Stimulated activated CD4-positive, alpha-beta T cell treated with anti-CD3 and anti-CD28 coated beads, Interleukin-1b, Interleukin-23, amount 100 ng/mL, for 1 hour (primary cell): ENCODE results near the gene INAVA.
A peak's percentile ranks its signal among the peaks of the same experiment; 100 is the strongest.
"Not testable (repeated sequence)": the region's sequence is repeated elsewhere in the genome, so short reads cannot be mapped to it uniquely, and the experiment has no call there.

Experiments used
- DNase-seq, 2 donors: peaks; one replicate each; pipeline ENCODE4 v3.0.0-alpha.2; 2020; ENCODE audit warnings: low read depth in 2 of 2

The INAVA gene

GRCh38 chr1:200899451-200899915 lies 4.8 kb downstream of the INAVA start:
- no peak for DNase-seq

GRCh38 chr1:200899954-200900867 lies 5.5 kb downstream of the INAVA start:
- DNase-seq: no peak

- DNase-seq: no peak
Measured at GRCh38 chr1:200900877-200901276, 6.2 kb downstream of the INAVA start.

- no peak for DNase-seq
Measured at GRCh38 chr1:200901350-200901749, 6.7 kb downstream of the INAVA start.

DNA sequence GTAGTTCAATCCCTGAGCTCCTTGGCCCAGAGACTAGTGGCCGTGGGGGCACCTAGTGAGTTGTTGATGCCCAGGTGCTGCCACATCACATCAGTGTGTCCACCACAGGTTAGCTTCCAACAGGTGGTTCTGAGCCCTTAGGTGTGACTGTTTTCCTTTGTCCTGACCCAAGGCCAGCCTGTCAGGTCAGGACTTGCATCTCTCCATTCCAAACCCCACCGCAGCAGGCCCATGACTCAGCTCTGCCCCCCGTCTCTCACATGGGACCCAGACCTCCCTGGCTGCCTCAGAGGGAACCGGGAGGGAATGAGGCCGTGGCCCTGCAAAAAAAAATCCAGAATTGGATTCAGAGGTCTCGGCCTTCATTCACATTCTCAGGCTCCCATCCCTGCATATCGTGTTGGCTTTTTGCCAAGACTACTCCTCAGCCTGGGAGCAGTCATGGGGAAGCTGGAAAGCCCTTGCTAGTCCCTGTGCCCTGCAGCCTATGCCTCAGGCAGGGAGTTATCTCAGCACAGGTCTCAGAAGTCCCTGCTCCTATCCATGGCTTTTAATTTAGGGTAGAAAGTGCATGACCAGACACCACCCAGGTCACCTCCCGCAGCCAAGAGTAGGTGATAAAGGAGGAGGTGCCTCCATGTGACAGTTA lies 7.2 kb downstream of the INAVA start:
- DNase-seq: no peak

- DNase-seq: no peak
Measured at GRCh38 chr1:200903793-200904192, 9.1 kb downstream of the INAVA start.

DNA sequence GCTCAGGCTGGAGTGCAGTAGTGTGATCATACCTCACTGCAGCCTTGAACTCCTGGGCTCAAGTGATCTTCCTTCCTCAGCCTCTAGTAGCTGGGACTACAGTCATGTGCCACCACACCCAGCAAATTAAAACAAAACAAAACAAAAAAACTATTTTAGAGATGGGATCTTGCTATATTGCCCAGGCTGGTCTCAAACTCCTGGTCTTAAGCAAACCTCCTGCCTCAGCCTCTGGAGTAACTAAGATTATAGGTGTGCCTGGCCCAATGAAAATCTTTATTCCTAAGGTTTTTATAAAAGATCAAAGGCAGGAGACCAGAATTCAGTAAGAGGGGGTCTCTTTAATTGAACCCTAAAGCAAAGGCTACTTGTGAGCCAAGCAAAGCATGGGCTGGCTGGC lies 10.1 kb downstream of the INAVA start:
- no peak for DNase-seq

DNA sequence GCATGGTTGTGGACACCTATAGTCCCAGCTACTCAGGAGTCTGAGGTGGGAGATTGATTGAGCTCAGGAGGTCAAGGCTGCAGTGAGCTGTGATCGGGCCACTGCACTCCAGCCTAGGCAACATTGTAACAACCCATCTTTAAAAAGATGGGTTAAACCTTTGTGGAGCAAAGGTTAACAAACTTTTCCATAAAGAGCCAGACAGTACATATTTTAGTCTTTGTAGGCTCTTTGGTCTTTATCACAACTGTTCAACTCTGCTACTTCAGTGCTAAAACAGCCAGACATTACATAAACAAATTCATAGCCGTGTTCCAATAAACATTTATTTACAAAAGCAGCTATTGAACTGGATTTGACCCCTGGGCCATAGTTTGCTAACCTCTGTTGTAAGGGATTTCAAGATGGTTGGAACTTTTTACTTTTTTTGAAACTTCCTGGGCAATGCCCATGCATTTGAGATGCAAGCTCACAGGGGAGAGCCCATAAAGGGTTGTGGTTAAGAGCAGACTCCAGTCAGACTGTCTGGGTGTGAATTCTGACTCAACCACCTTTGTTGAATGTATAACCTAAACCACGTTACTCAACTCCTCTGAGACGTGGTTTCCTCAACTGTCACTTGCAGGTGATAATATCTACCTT lies 10.8 kb downstream of the INAVA start:
- peak in 1 of 2 donors; percentile 8 for DNase-seq

DNA sequence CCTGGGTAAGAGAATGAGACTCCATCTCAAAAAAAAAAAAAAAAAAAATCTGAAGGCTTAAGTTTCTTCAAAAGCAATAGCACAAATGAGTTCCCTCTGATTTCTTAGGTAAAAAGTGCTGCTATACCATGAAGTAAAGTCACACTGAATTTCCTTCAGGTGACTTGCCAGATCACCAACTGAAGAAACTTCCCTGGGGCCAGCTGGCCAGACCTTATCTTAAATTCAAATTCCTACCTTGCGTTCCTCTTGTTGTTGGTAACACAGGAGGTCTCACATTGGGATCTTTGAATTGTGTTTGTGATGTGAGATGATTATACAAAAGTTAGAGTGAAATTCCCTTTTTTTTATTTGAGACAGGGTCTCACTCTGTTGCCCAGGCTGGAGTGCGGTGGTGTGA lies 11.8 kb downstream of the INAVA start:
- DNase-seq: no peak

- no peak for DNase-seq
Measured at GRCh38 chr1:200907611-200908097, 13.0 kb downstream of the INAVA start.

DNA sequence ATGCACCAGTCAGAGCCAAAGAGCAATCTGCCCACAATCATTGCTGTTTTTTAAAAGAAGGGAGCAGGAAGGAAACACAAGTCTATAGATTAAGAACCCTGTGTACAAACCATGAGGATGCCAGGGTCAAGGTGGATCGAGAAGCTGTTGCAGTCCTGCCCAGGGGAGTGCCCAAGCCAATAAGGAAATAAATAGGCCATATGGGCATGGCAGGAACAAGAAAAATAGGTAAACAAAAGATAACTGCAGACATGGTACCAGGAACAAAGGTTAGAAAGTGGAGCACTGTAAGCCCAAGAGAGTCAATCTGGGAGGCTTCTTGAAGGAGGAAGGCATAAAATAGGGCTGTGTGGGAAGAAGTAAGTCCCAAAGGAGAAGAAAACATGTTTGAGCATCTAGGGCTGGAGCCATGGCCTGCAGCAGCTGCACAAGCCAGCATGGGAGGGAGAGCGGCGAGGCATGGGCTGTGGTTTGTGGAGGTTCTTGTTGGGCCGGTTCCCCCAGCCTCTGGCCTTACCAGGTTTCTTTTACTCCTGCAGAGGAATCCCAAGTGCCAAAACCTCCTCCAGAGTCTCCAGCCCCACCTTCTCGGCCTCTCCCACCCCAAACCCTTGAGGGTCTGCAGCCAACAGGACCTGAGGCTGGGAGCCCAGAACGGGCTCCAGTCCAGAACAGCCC lies 13.6 kb downstream of the INAVA start:
- DNase-seq: no peak

- DNase-seq: no peak
Measured at GRCh38 chr1:200909071-200909470, 14.4 kb downstream of the INAVA start.

- no peak for DNase-seq
Measured at GRCh38 chr1:200909757-200910239, 15.1 kb downstream of the INAVA start.

DNA sequence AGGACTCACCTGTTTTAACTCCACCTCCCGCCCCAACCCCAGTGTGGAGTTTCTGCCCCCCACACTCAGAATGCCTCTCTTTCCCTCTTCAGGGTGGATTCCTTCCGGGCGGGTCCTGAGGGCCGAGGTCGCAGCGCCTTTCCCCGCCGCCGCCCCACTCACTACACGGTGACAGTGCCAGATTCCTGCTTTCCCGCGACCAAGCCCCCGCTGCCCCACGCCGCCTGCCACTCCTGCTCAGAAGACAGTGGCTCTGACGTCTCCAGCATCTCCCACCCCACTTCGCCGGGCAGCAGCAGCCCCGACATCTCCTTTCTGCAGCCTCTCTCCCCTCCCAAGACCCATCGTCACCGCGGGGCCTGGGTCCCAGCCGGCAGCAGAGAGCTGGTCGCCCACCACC lies 16.7 kb downstream of the INAVA start:
- DNase-seq: no peak

DNA sequence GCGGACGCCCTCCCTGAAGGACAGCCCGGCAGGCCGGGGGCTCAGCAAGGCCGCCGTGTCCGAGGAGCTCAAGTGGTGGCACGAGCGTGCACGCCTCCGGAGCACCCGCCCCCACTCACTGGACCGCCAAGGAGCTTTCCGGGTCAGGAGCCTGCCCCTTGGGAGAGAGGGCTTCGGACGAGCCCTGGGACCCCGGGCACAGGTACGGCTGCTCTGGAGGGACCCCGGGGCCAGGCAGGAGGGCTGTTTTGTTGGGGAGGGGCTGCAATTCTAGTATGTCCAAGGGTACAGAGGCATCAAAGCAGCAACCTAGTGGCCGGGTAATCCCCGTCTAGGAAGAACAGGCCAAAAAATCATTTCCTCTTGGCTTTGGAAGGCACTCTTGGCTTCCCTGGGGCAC lies 17.2 kb downstream of the INAVA start:
- not testable (repeated sequence) for DNase-seq

DNA sequence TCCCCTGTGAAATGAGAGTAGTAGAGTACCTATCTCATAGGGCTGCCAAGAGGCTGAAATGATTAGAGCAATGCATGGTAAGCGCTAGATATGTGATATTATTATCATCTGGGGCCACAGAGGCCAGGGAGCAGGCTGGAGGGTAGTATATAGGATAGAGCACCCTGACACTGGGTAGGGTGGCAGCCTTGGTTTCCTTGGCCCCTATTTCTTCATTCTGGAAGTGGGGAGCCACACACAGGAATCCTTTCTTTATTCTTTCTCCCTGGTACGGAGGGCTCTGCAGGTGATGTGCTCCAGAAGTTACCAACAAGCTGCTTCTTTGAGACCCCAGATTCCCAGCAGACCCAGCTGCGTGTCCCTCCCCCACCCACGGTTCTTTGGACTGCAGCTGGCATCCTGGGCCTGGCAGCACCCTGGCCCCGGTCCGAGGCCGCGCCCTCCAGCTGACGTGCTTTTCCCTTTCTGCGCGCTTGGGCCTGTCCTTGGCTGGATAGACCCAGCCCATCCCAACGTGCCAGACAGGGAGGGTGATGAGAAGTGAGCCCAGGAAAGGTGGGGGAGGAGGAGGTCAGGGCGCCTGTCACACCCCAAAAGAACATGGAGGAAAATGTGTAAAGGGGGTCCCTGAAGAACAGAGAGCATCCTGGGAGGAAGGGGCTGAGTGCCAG lies 18.2 kb downstream of the INAVA start:
- no peak for DNase-seq

DNA sequence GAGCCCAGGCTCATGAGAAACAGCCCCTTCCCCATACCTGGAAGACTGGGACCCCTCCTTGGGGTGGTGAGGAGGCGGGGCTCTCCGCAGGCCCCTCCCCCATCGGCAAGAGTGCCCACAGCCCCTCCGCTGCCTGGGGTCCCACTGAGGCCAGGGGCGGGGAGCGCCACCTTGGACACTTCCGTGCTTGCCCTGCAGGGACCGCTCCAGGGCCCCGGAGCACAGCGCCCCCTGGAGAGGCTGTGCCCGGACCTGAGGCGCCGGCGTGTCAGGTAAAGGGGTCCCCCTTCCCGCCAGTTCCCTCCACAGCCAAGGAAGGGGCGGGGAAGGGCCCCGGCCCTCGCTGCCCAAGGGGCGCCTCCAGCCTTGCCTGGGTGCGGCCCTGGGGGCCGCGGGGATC lies 21.5 kb downstream of the INAVA start:
- DNase-seq: no peak

GRCh38 chr1:200916681-200917080 lies 22.0 kb downstream of the INAVA start:
- no peak for DNase-seq

DNA sequence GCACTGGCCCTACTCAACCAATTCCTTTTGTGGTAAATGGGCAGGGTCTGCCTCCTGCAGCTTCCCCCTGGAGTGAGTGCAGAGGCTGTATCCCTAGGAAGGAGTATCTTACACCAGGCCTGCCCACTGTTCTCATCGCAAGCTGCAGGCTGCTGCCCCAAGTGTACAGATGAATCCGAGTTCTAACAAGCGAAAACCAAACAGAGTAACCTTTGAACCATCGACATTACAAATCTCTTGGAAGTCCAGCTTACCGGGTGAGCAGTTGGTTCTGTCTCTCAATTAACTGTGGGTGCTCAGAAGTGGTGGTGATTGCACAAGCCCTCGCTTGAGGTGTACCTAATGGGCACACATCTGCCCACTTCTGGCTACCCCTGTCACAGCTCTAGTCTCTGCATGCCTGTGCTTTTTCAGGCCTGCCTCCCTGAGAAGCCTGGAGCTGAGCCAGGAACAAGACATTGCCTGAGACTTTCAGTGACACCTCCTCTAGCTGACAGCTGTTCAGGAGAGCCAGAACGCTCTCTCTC lies 22.7 kb downstream of the INAVA start:
- no peak for DNase-seq

- DNase-seq: no peak
Measured at GRCh38 chr1:200918006-200918405, 23.3 kb downstream of the INAVA start.

- no peak for DNase-seq
Measured at GRCh38 chr1:200919386-200919785, 24.7 kb downstream of the INAVA start.
